ENCODE data around the gene HLA-DMA.

HLA-DMA gene

GRCh38 chr6:32970413-32971241, 17.7 kb upstream of the HLA-DMA start:
- DNase-seq (ENCODE audit: low read depth), result peak; percentile 93
- TF ChIP-seq, protein P1, sequence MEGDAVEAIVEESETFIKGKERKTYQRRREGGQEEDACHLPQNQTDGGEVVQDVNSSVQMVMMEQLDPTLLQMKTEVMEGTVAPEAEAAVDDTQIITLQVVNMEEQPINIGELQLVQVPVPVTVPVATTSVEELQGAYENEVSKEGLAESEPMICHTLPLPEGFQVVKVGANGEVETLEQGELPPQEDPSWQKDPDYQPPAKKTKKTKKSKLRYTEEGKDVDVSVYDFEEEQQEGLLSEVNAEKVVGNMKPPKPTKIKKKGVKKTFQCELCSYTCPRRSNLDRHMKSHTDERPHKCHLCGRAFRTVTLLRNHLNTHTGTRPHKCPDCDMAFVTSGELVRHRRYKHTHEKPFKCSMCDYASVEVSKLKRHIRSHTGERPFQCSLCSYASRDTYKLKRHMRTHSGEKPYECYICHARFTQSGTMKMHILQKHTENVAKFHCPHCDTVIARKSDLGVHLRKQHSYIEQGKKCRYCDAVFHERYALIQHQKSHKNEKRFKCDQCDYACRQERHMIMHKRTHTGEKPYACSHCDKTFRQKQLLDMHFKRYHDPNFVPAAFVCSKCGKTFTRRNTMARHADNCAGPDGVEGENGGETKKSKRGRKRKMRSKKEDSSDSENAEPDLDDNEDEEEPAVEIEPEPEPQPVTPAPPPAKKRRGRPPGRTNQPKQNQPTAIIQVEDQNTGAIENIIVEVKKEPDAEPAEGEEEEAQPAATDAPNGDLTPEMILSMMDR (conservative IDR thresholded peaks at IDR 0.05; ENCODE audit: low read depth, low read length), result no peak
- peak overlapping the region; percentile 71 for H3K4me3 ChIP-seq (ENCODE audit: low read depth, low read length)

DNA sequence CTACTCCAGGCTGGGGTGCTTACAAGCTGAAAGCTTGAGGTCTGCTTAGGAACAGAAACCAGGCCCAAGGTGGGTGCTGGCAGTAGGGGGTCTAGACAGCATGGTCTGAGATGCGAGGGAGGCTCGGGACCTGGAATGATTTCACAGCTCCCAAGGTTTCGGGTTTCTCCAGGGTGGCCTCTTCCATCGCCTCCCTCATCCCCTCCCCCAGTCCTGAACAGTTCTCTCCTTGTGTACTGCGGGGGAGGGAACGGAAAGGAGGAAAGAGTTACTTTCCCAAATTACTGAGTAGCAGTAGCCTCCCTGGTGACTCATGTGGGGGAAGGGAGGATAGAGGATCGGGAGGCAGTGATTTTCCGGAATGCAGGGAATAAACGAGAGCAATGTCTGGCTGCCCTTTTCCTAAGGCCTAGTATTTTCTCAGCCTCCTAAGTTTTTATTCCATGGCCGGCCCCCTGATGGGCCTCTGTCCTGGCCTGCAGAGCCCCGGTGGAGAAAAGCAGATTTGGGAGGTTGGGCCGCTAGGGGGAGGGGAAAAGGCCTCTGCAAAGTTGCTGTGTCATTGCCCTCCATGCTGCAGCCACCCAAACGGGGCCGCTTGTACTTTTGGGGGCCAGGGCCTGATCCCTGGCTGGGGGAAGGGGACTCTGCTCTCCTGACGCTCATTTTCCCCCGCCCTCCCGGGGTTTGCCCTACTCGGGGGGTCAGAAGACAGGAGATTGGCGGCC, 17.0 kb upstream of the HLA-DMA start:
- DNase-seq (ENCODE audit: low read depth), result peak; percentile 92
- TF ChIP-seq, protein P1 (conservative IDR thresholded peaks at IDR 0.05; ENCODE audit: low read depth, low read length), result peak; percentile 37
- H3K4me3 ChIP-seq (ENCODE audit: low read depth, low read length), result peak overlapping the region; percentile 71

- TF ChIP-seq, protein P1 (conservative IDR thresholded peaks at IDR 0.05; ENCODE audit: low read depth, low read length), result peak; percentile 48
- H3K4me3 ChIP-seq (ENCODE audit: low read depth, low read length), result peak overlapping the region; percentile 71
- DNase-seq (ENCODE audit: low read depth), result peak; percentile 90
Observed at GRCh38 chr6:32968867-32969684, 16.2 kb upstream of the HLA-DMA start.

GRCh38 chr6:32968093-32968866, 15.4 kb upstream of the HLA-DMA start, which contains the start of gene BRD2:
Gene BRD2, plus strand, starts transcription at chr6:32968594. Its CDS starts 4,305 bp downstream, at chr6:32972899.
- TF ChIP-seq, protein P1 (conservative IDR thresholded peaks at IDR 0.05; ENCODE audit: low read depth, low read length), result no peak
- H3K4me3 ChIP-seq (ENCODE audit: low read depth, low read length), result peak within 1 kb of the TSS; percentile 71

DNA sequence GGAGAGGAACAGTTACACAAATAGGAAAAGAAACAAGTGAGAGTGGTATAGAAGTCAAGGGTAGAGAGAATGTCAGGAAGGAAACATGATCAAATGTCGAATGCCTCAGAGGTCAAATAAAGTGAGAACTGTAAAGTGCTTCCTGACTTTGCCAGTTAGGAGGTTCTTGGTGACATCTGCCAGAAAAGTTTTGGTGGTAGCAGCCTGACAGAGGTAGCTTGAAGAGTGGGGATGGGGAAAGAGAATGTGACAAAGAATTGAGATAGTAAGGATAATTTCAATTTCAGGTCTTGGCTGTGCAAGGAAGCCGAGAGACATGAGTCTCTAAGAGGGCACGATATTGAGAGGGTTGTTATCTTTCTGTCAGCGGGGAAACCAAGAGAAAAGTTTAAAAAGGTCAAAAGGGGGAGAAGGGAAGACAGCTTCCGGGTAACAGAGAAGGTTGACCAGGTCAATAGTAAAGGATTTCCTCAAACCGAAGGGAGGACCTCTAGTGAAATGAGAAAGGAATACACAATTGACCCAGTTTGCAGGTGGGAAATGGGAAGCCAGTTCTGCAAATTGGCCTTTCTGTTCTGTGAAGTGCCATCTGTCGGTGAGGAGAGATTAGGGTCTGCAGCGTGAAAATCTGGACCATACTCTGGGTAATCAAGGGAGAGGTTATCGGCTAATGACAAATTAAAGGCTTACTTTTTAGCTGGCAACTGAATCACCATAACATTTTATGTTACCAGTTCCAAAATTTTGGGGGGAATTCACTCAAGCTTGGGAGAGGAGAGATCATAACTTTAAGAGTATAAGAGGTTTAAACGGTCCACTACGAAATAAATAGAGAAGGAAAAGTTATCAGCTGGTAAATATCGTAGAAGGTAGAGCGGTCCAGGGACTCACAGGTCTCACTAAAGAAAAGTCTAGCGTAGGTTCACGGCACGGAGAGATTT, 14.5 kb upstream of the HLA-DMA start:
- TF ChIP-seq, protein P1 (conservative IDR thresholded peaks at IDR 0.05; ENCODE audit: low read depth, low read length), result peak; percentile 70
- peak overlapping the region; percentile 71 for H3K4me3 ChIP-seq (ENCODE audit: low read depth, low read length)
- DNase-seq (ENCODE audit: low read depth), result peak; percentile 63

More at GRCh38 chr6:32968093-32968866, 15.4 kb upstream of the HLA-DMA start, which contains the start of gene BRD2:
- peak; percentile 98 for DNase-seq (ENCODE audit: low read depth)

Data from choroid plexus epithelial cell (primary cell).